Fibroblast of the aortic adventitia (primary cell): ENCODE data around the gene CXCR2. TPM values are rescaled to one million over a fixed set of nuclear protein-coding genes. Genes with fewer than 3 reads are reported as not detected.
A peak's percentile ranks its signal among the peaks of the same experiment; 100 is the strongest.
"Not testable (repeated sequence)": the region's sequence is repeated elsewhere in the genome, so short reads cannot be mapped to it uniquely, and the experiment has no call there.

Source experiments
- DNase-seq: peaks from one replicate; pipeline ENCODE4 v3.0.0-alpha.2; 2010; ENCODE audit warnings: low read depth
- H3K4me3 ChIP-seq: 2 replicates; pipeline ENCODE4 v1.5.1; 2011; ENCODE audit warnings: low read depth, mild to moderate bottlenecking, control low read depth, low read length, moderate library complexity
- total RNA-seq: library from RNA; depleted of rRNA; stranded (reverse); fragments of >200 nt; gene quantifications from 2 replicates; pipeline ENCODE4 v1.2.3, GENCODE V29; 2012; ENCODE audit warnings: low replicate concordance
- TF ChIP-seq, protein P1 (sequence below): IDR thresholded peaks from 2 replicates; pipeline ENCODE4 v1.5.1; 2011; ENCODE audit warnings: mild to moderate bottlenecking, low read length, control low read depth, inconsistent platforms; ENCODE audit not compliant: insufficient read depth

CXCR2 gene
- total RNA-seq, 1 donor, result not detected

DNA sequence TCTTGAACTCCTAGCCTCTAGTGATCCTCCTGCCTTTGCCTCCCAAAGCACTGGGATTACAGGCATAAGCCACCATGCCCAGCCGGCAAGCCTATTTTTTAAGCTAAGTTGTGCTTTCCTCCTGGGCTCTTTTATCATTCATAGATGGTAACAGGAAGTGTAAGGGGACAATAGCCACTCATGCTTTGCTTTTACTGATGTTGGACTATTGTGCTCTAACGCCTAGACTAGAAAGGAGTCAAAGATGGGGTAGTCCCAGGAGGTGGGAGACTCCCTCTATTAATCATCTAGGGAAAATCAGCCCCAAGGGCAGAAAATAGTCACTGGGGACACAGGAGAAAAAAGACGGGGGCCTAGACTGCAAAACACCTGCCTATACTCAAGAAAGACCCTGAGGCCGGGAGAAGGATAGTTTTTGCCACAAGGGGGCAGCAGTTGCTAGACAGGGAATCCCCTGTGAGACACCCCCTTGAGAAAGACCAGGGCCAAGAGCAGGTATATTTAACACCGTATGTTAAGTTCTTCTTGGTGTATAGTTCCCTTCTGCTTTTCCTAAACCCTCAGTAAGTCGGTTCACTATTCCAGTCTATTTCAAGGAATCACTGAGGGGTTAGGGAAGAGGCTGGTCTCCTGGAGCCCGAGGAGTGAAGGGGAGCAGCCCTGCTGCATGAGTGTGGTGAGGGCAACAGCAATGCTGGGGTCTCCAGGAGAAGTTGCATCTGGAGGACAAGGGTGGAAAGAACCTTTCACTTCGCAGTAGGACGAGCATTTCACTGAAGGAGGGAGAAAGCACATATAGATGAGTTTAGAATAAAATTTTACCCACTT is 43.0 kb downstream of the CXCR2 start:
- no peak overlapping the region for H3K4me3 ChIP-seq
- DNase-seq, result peak; percentile 44
- TF ChIP-seq, protein P1, sequence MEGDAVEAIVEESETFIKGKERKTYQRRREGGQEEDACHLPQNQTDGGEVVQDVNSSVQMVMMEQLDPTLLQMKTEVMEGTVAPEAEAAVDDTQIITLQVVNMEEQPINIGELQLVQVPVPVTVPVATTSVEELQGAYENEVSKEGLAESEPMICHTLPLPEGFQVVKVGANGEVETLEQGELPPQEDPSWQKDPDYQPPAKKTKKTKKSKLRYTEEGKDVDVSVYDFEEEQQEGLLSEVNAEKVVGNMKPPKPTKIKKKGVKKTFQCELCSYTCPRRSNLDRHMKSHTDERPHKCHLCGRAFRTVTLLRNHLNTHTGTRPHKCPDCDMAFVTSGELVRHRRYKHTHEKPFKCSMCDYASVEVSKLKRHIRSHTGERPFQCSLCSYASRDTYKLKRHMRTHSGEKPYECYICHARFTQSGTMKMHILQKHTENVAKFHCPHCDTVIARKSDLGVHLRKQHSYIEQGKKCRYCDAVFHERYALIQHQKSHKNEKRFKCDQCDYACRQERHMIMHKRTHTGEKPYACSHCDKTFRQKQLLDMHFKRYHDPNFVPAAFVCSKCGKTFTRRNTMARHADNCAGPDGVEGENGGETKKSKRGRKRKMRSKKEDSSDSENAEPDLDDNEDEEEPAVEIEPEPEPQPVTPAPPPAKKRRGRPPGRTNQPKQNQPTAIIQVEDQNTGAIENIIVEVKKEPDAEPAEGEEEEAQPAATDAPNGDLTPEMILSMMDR, result peak; percentile 72

DNA sequence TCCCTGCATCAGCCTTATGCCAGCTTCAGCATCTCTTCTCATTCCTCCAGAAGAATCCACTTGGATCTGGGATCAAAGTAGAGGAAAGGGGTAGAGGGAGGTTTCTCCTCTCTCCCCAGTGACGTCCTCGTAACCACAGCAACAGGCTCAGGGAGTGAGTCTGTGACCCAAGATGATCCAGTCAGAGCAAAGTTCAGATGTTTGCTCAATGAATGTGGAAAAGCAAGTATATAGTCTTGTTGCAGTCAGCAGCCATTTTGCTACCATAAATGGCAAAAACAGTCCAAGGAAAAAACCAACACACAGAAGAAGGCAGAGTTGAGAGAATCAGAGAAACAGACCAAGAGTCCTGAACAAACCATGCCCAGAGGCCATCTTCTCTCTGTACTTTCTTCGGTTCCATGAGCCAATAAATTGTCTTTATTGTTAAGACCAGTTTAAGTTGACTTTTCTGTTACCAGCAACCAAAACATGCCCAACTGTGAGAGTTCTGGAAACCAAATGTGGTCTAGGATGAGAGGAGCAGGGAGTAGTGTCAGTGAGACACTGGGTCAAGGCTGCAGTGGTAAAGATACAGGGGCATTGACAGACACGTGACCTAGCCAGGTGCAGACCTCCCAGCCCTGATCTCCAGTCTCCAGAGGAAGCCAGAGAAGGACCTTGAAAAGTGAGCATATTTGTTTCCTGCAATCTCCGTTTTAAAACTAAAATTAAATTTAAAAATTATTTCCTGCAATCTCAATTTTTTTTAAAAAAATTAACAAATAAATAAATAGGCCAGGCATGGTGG is 44.1 kb downstream of the CXCR2 start:
- TF ChIP-seq, protein P1, result no peak
- DNase-seq, result no peak
- no peak overlapping the region for H3K4me3 ChIP-seq

DNA sequence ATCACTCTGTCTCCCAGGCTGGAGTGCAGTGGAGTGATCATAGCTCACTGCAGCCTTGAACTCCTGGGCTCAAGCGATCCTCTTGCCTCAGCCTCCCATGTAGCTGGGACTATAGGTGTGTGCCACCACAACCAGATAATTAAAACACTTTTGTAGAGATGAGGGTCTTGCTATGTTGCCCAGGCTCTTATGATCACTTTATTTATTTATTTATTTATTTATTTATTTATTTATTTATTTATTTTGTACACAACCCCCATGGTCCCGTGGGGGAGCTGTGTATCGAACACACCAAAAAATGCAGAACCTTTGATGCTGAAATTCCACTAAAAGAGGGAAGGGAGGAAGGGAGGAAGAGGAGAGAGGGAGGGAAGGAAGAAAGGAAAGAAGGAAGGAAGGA is 45.9 kb downstream of the CXCR2 start:
- not testable (repeated sequence) for H3K4me3 ChIP-seq, DNase-seq

DNA sequence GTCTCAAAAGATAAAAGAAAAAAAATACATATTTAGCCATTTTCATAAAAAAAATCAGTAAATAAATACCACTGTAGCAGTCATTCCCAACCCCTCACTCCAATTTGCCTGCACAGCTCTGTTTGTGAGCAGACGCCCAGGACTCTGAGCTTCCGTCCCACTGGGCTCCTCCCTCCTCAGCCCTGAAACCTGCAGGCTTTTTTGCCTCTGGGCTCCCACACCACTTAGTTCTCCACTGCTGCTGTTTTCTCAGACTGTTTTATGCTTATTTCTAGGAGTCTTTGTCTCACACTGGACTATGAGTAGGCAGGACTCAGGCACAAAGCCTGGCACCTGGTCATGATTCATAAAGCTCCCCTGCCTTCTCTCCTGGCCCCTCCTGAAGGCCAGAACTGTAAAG is 47.0 kb downstream of the CXCR2 start:
- no peak for DNase-seq
- no peak overlapping the region for H3K4me3 ChIP-seq
- TF ChIP-seq, protein P1, result no peak

DNA sequence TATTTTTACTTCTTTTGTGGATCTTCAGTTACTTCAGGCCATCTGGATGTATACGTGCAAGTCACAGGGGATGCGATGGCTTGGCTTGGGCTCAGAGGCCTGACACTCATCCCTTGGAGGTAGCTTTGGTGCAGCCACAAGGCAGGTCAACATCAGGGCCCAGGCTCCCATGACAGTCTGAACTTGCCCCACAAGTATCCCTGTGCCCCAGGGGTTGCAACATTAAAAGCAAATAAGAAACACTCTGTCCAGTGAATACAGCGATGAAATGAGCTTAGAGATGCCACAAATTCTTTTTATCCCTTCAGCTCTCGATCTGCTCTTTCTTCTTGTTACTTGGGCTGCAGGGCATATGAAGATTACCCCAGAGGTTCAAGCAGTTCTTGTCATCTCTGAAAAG is 54.0 kb downstream of the CXCR2 start:
- DNase-seq, result no peak

DNA sequence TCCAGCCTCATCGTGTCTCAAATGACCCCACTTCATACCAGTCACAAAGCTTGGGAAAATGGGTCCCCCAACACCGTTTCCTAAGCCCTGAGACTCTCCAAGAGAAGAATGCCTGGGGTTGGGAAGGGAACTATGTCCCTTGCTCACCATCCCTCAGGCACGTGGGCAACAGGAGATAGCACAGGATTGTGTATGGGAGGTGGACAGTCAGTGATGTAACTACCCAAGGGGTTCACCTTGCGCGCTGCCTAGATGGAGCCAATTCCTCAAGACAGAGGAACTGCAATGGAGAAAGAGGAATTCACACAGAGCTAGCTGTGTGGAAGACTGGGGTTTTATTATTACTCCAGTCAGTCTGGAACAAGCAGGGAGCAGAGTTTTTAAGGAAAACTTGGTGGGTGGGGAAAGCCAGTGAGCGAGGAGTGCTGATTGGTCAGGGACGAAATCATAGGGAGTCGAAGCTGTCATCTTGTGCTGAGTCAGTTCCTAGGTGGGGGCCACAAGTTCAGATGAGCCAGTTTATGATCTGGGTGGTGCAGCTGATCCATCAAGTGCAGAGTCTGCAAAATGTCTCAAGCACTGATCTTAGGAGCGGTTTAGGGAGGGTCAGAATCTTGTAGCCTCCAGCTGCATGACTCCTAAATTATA is 54.8 kb downstream of the CXCR2 start:
- peak; percentile 61 for DNase-seq
- TF ChIP-seq, protein P1, result no peak
- H3K4me3 ChIP-seq, result no peak overlapping the region

More for the DNA sequence above, 54.0 kb downstream of the CXCR2 start:
- no peak overlapping the region for H3K4me3 ChIP-seq
- TF ChIP-seq, protein P1, result no peak

DNA sequence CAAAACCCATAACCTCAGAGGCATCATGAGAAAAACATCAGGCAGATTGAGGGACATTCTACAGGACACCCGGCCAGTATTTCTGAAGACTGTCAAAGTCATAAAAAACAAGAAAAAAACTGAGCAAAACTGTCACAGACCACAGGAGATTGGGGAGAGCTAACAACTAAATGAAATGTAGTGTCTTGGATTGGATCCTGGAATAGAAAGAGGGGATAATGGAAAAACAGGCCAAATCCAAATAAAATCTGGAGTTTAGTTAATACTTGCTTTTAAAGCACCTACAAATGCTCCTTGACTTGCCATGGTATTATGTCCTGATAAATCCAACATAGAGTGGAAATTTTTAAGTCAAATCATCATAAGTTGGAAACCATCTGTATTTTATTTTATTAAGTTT is 58.5 kb downstream of the CXCR2 start:
- no peak for DNase-seq
- no peak overlapping the region for H3K4me3 ChIP-seq
- TF ChIP-seq, protein P1, result no peak
